GM18505 (cell line): Measurements from ENCODE around the gene PAMR1.

Source experiments
- ATAC-seq: cut with Tn5 transposase; IDR thresholded peaks from one replicate; pipeline ENCODE4 v1.9.1; 2021; ENCODE audit not compliant: unreplicated experiment
- POLR2A ChIP-seq: IDR thresholded peaks from 4 replicates; pipeline ENCODE4 v1.6.1; 2011; ENCODE audit warnings: borderline replicate concordance; ENCODE audit not compliant: insufficient read depth, insufficient read length; ENCODE audit errors: extremely low read depth

PAMR1 gene

GRCh38 chr11:35413598-35413997, 111.8 kb downstream of the PAMR1 start:
- ATAC-seq: no peak

GRCh38 chr11:35412285-35412684, 113.1 kb downstream of the PAMR1 start:
- ATAC-seq: no peak
- no peak for TF ChIP-seq POLR2A

More at GRCh38 chr11:35413598-35413997, 111.8 kb downstream of the PAMR1 start:
- no peak for TF ChIP-seq POLR2A

GRCh38 chr11:35407041-35407440, 118.4 kb downstream of the PAMR1 start:
- TF ChIP-seq POLR2A: no peak
- ATAC-seq: no peak

- no peak for TF ChIP-seq POLR2A
- no peak for ATAC-seq
Measured at GRCh38 chr11:35404388-35404775, 121.0 kb downstream of the PAMR1 start.

- no peak for ATAC-seq
- no peak for TF ChIP-seq POLR2A
Measured at GRCh38 chr11:35403765-35404387, 121.5 kb downstream of the PAMR1 start.

GRCh38 chr11:35402751-35403660, 122.4 kb downstream of the PAMR1 start:
- no peak for ATAC-seq
- no peak for TF ChIP-seq POLR2A

- no peak for TF ChIP-seq POLR2A
Measured at GRCh38 chr11:35398881-35399280, 126.5 kb downstream of the PAMR1 start.

GRCh38 chr11:35394941-35395340, 130.5 kb downstream of the PAMR1 start:
- ATAC-seq: no peak
- no peak for TF ChIP-seq POLR2A

More at GRCh38 chr11:35398881-35399280, 126.5 kb downstream of the PAMR1 start:
- no peak for ATAC-seq

GRCh38 chr11:35393098-35393497, 132.3 kb downstream of the PAMR1 start:
- no peak for ATAC-seq

GRCh38 chr11:35391922-35392688, 133.3 kb downstream of the PAMR1 start:
- no peak for TF ChIP-seq POLR2A
- ATAC-seq: no peak

More at GRCh38 chr11:35393098-35393497, 132.3 kb downstream of the PAMR1 start:
- no peak for TF ChIP-seq POLR2A

GRCh38 chr11:35390737-35391682, 134.4 kb downstream of the PAMR1 start:
- TF ChIP-seq POLR2A: no peak

GRCh38 chr11:35389897-35390465, 135.4 kb downstream of the PAMR1 start:
- ATAC-seq: no peak
- TF ChIP-seq POLR2A: no peak

More at GRCh38 chr11:35390737-35391682, 134.4 kb downstream of the PAMR1 start:
- ATAC-seq: peak; percentile 76

GRCh38 chr11:35389112-35389511, 136.3 kb downstream of the PAMR1 start:
- no peak for TF ChIP-seq POLR2A
- no peak for ATAC-seq

- no peak for TF ChIP-seq POLR2A
- ATAC-seq: no peak
Measured at GRCh38 chr11:35388061-35388460, 137.4 kb downstream of the PAMR1 start.
